PC-9 (cell line): ENCODE measurements around the gene IFNAR1. TPM values are rescaled to one million over a fixed set of nuclear protein-coding genes. Genes with fewer than 3 reads are reported as not detected.

Experiments used
- BruUV-seq: library from RNA; stranded (reverse); fragments of 400-500 nt; replicated peaks from 2 replicates; lab custom pipeline; 2021; lab: Mats Ljungman, UMichigan
- CTCF ChIA-PET: fragments of 300-600 bp; sonication (Branson Sonifier 250); formaldehyde crosslinking; loops from one replicate; lab custom pipeline; 2022; ENCODE audit warnings: antibody characterized with exemption; lab: Charles Lee
- POLR2A ChIA-PET: fragments of 300-600 bp; sonication (Branson Sonifier 250); formaldehyde crosslinking; loops from one replicate; lab custom pipeline; 2022; ENCODE audit warnings: antibody characterized with exemption; ENCODE audit not compliant: unreplicated experiment; lab: Charles Lee
- DNase-seq, 2 experiments: peaks; one replicate each; pipeline versions ENCODE4 v3.0.0 to v3.0.0-alpha.2; 2015 to 2022; ENCODE audit warnings: mixed read lengths in 1 of 2
- H2AFZ ChIP-seq: fragments of 200-600 bp; sonication (generic); 2 replicates; pipeline ENCODE4 v1.8.1; 2017; ENCODE audit warnings: antibody characterized with exemption
- H3F3A ChIP-seq: fragments of 200-600 bp; sonication (generic); 2 replicates; pipeline ENCODE4 v1.8.1; 2017; ENCODE audit warnings: antibody characterized with exemption, mild to moderate bottlenecking, low read depth; ENCODE audit not compliant: insufficient read depth
- H3K27ac ChIP-seq: fragments of 200-600 bp; sonication (generic); 2 replicates; pipeline ENCODE4 v1.6.1; 2016; ENCODE audit warnings: mixed run types
- H3K27me3 ChIP-seq: fragments of 200-600 bp; sonication (generic); 2 replicates; pipeline ENCODE4 v1.6.1; 2016; ENCODE audit warnings: low read depth, mixed run types; ENCODE audit not compliant: insufficient read depth
- H3K36me3 ChIP-seq: fragments of 200-600 bp; sonication (generic); 2 replicates; pipeline ENCODE4 v1.6.1; 2016; ENCODE audit warnings: low read depth, mixed run types
- H3K4me1 ChIP-seq: fragments of 200-600 bp; sonication (generic); replicated peaks from 2 replicates; pipeline ENCODE4 v1.6.1; 2016; ENCODE audit warnings: mixed run types; ENCODE audit not compliant: insufficient read depth
- H3K4me2 ChIP-seq: fragments of 200-600 bp; sonication (generic); 2 replicates; pipeline ENCODE4 v1.6.1; 2017; ENCODE audit warnings: mixed run types
- H3K4me3 ChIP-seq: fragments of 200-600 bp; sonication (generic); 2 replicates; pipeline ENCODE4 v1.6.1; 2016; ENCODE audit warnings: mixed run types
- H3K79me2 ChIP-seq: fragments of 200-600 bp; sonication (generic); 2 replicates; pipeline ENCODE4 v1.6.1; 2017; ENCODE audit warnings: low read depth, mixed run types
- H3K9me2 ChIP-seq: fragments of 200-600 bp; sonication (generic); 2 replicates; pipeline ENCODE4 v1.8.1; 2017; ENCODE audit warnings: mild to moderate bottlenecking; ENCODE audit not compliant: insufficient read depth
- H3K9me3 ChIP-seq: fragments of 200-600 bp; sonication (generic); 2 replicates; pipeline ENCODE4 v1.8.1; 2016; ENCODE audit warnings: low read depth; ENCODE audit not compliant: insufficient read depth
- H4K20me1 ChIP-seq: fragments of 200-600 bp; sonication (generic); 2 replicates; pipeline ENCODE4 v1.8.1; 2017; ENCODE audit not compliant: insufficient read depth
- EZH2 ChIP-seq: fragments of 200-600 bp; sonication (generic); IDR thresholded peaks from 2 replicates; pipeline ENCODE4 v1.8.0; 2017; ENCODE audit warnings: antibody characterized with exemption, low read depth
- intact Hi-C: fragments of 100-400 bp; cut with micrococcal nuclease; formaldehyde crosslinking; loops from one replicate; pipeline ENCODE4 v1.10.0; 2022; ENCODE audit not compliant: unreplicated experiment
- total RNA-seq: library from RNA; stranded (reverse); gene quantifications from 2 replicates; pipeline ENCODE4 v1.2.3, GENCODE V29; 2021
- TF ChIP-seq, protein P1 (sequence below): fragments of 200-600 bp; sonication (generic); conservative IDR thresholded peaks from 2 replicates; pipeline ENCODE4 v1.6.1; 2017; ENCODE audit warnings: mixed run types, antibody characterized with exemption, mild to moderate bottlenecking, moderate library complexity

IFNAR1 gene
- total RNA-seq, 1 experiment from 2014 or later: 25.5 TPM

DNA sequence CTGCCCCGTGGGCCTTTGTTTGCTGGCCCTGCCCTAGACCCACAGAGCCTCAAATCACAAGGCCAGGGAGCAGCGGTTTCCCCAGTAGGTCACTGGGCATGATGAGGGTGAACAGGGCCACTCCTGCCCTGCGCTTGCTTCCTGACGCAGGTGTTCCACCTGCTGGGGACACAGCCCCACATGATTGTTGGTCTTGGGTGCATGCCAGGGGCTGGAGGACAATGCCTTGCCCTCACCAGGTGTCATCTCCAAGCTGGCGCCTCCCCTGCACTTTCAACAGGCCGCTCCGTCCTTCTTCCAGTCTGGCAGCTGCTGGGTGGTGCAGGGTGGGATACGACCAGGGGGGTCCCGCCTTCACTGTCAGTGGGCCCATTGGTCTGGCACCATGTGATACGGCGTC, 34.3 kb upstream of the IFNAR1 start:
- BruUV-seq: no TSS peak
- Histone ChIP-seq H3K36me3 (no peaks in the 10 kb centered on the region), H3K4me3 (no peak overlapping the region), H3K4me1 (peaks cover 31% of the 10 kb centered on the region), H3K27me3 (no peaks in the 10 kb centered on the region), H4K20me1 (no peaks in the 10 kb centered on the region), H3K9me2 (no peaks in the 10 kb centered on the region), H3K9me3 (no peaks in the 10 kb centered on the region), H3K79me2 (no peaks in the 10 kb centered on the region), H3K27ac (no peak overlapping the region), H3F3A (peaks cover 6% of the 10 kb centered on the region; the same call in 1 of the 2 replicates), H2AFZ (no peak overlapping the region), H3K4me2 (no peak overlapping the region)
- intact Hi-C loops: no loop called here
- DNase-seq: no peak
- CTCF ChIA-PET: no interaction called here
- no peak for TF ChIP-seq EZH2
- TF ChIP-seq, protein P1, sequence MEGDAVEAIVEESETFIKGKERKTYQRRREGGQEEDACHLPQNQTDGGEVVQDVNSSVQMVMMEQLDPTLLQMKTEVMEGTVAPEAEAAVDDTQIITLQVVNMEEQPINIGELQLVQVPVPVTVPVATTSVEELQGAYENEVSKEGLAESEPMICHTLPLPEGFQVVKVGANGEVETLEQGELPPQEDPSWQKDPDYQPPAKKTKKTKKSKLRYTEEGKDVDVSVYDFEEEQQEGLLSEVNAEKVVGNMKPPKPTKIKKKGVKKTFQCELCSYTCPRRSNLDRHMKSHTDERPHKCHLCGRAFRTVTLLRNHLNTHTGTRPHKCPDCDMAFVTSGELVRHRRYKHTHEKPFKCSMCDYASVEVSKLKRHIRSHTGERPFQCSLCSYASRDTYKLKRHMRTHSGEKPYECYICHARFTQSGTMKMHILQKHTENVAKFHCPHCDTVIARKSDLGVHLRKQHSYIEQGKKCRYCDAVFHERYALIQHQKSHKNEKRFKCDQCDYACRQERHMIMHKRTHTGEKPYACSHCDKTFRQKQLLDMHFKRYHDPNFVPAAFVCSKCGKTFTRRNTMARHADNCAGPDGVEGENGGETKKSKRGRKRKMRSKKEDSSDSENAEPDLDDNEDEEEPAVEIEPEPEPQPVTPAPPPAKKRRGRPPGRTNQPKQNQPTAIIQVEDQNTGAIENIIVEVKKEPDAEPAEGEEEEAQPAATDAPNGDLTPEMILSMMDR: no peak
- POLR2A ChIA-PET: no interaction called here

- H3K36me3 ChIP-seq: no peaks in the 10 kb centered on the region
- POLR2A ChIA-PET: no interaction called here
- no peak for TF ChIP-seq EZH2
- TF ChIP-seq, protein P1: no peak
These were observed 33.1 kb upstream of the IFNAR1 start for GRCh38 chr21:33291686-33292085.

GRCh38 chr21:33292724-33293123, 32.0 kb upstream of the IFNAR1 start:
- POLR2A ChIA-PET: interaction anchor here (0.5 kb wide), 1 partner anchor 276 kb away, joined by 4 read pairs; no protein-coding TSS in a partner anchor
- H3K27ac ChIP-seq: no peak overlapping the region
- no peaks in the 10 kb centered on the region for H3K27me3 ChIP-seq
- H3K79me2 ChIP-seq: no peaks in the 10 kb centered on the region
- H2AFZ ChIP-seq: no peak overlapping the region
- no peaks in the 10 kb centered on the region for H3K9me3 ChIP-seq
- no peaks in the 10 kb centered on the region for H3K9me2 ChIP-seq
- H3F3A ChIP-seq: peaks cover 6% of the 10 kb centered on the region; the same call in 1 of the 2 replicates
- H3K4me1 ChIP-seq: peaks cover 16% of the 10 kb centered on the region
- no peak overlapping the region for H3K4me3 ChIP-seq
- no peak for DNase-seq
- no peaks in the 10 kb centered on the region for H3K36me3 ChIP-seq
- TF ChIP-seq, protein P1: no peak
- no peak for TF ChIP-seq EZH2
- intact Hi-C loops: no loop called here
- no TSS peak for BruUV-seq
- no peaks in the 10 kb centered on the region for H4K20me1 ChIP-seq
- no peak overlapping the region for H3K4me2 ChIP-seq
- CTCF ChIA-PET: no interaction called here

More at GRCh38 chr21:33291686-33292085, 33.1 kb upstream of the IFNAR1 start:
- intact Hi-C loops: no loop called here
- no TSS peak for BruUV-seq
- DNase-seq: no peak
- Histone ChIP-seq H3K4me2 (no peak overlapping the region), H3K27ac (no peak overlapping the region), H4K20me1 (no peaks in the 10 kb centered on the region), H3K9me3 (no peaks in the 10 kb centered on the region), H3K4me1 (peaks cover 26% of the 10 kb centered on the region), H3K9me2 (no peaks in the 10 kb centered on the region), H3K4me3 (no peak overlapping the region), H3K27me3 (no peaks in the 10 kb centered on the region), H2AFZ (no peak overlapping the region), H3K79me2 (no peaks in the 10 kb centered on the region), H3F3A (peaks cover 6% of the 10 kb centered on the region; the same call in 1 of the 2 replicates)
- CTCF ChIA-PET: no interaction called here
